K562 (cell line): ENCODE measurements around the gene PTGER3. TPM values are rescaled to one million over a fixed set of nuclear protein-coding genes. Genes with fewer than 3 reads are reported as not detected.

Experiments used
- ATAC-seq: fragments of 200-7000 bp; cut with Tn5 transposase; 3 replicates; pipeline ENCODE4 v1.9.1; 2020; ENCODE audit warnings: moderate library complexity
- BruUV-seq: library from RNA; stranded (reverse); fragments of 400-500 nt; replicated peaks from 2 replicates; lab custom pipeline; 2021; lab: Mats Ljungman, UMichigan
- CTCF ChIA-PET: fragments of 300-600 bp; formaldehyde crosslinking; extraction: SDS; loops from one replicate; lab custom pipeline; 2021; ENCODE audit warnings: low intra/inter-chr PET ratio; lab: Yijun Ruan, JAX
- POLR2A ChIA-PET: fragments of 300-600, 350-650 bp; sonication (Branson Sonifier 250); formaldehyde crosslinking; extraction: SDS; loops from one replicate; lab custom pipeline; 2021; ENCODE audit warnings: antibody characterized with exemption, inconsistent platforms; lab: Yijun Ruan, JAX
- DNase-seq, 4 experiments: peaks; one replicate each; pipeline versions ENCODE4 v3.0.0 to v3.0.0-alpha.2; 2011 to 2018; ENCODE audit warnings: low spot score in 3 of 4, mixed read lengths in 3 of 4; ENCODE audit errors: extremely low read depth in 1 of 4
- FAIRE-seq: peaks from 2 replicates; lab custom pipeline; 2011; peaks lifted over from hg19 to GRCh38; lab: Jason Lieb, UNC
- H2AFZ ChIP-seq: 2 replicates; pipeline ENCODE4 v1.6.0; 2011; ENCODE audit warnings: low read depth, low read length, control low read depth, inconsistent platforms
- H3K27ac ChIP-seq: fragments of 200-600 bp; 3 replicates; pipeline ENCODE4 v1.8.0; 2011; ENCODE audit warnings: low read depth, mild to moderate bottlenecking, control low read depth, inconsistent platforms, low read length, moderate library complexity, mixed read lengths; ENCODE audit errors: extremely low read depth
- H3K27me3 ChIP-seq, 2 experiments: fragments of 300-600 bp in 1 of 2; 2 replicates in 1 of 2; 3 replicates in 1 of 2; pipeline versions ENCODE4 v1.6.0 to v1.8.0; 2011; ENCODE audit warnings: inconsistent platforms in 2 of 2, low read length in 2 of 2, mild to moderate bottlenecking in 1 of 2, mixed read lengths in 1 of 2, moderate library complexity in 1 of 2; ENCODE audit not compliant: control insufficient read depth in 2 of 2, insufficient read depth in 2 of 2
- H3K36me3 ChIP-seq: fragments of 300-600 bp; 3 replicates; pipeline ENCODE4 v1.8.0; 2011; ENCODE audit warnings: mild to moderate bottlenecking, low read length, inconsistent platforms; ENCODE audit not compliant: control insufficient read depth, insufficient read depth
- H3K4me1 ChIP-seq, 2 experiments: fragments of 200-600 bp in 1 of 2; replicated peaks in 1 of 2; 2 replicates in 1 of 2; 3 replicates in 1 of 2; pipeline versions ENCODE4 v1.5.1 to v1.8.0; 2011; ENCODE audit warnings: inconsistent platforms in 2 of 2, low read length in 2 of 2, mild to moderate bottlenecking in 1 of 2, mixed read lengths in 1 of 2, moderate library complexity in 1 of 2; ENCODE audit not compliant: control insufficient read depth in 2 of 2, insufficient read depth in 2 of 2
- H3K4me2 ChIP-seq: 2 replicates; pipeline ENCODE4 v1.6.1; 2011; ENCODE audit warnings: low read length, control low read depth, inconsistent platforms, mixed read lengths; ENCODE audit not compliant: insufficient read depth
- H3K4me3 ChIP-seq: fragments of 200-600 bp; sonication (generic), shearing (Covaris generic); 2 replicates; pipeline ENCODE4 v1.5.1; 2016; ENCODE audit warnings: control low read depth, inconsistent platforms
- H3K79me2 ChIP-seq: fragments of 200-600 bp; 3 replicates; pipeline ENCODE4 v1.8.0; 2011; ENCODE audit warnings: low read length, inconsistent platforms; ENCODE audit not compliant: control insufficient read depth, insufficient read depth
- H3K9ac ChIP-seq, 2 experiments: 2 replicates each; pipeline versions ENCODE4 v1.6.0 to v1.6.1; 2011; ENCODE audit warnings: low read depth in 2 of 2, low read length in 2 of 2, control low read depth in 1 of 2, inconsistent platforms in 1 of 2, mild to moderate bottlenecking in 1 of 2, mixed read lengths in 1 of 2; ENCODE audit not compliant: insufficient read depth in 1 of 2
- H3K9me1 ChIP-seq: one replicate; pipeline ENCODE4 v1.6.0; 2011; ENCODE audit warnings: inconsistent platforms, mild to moderate bottlenecking, low read length, moderate library complexity; ENCODE audit not compliant: control insufficient read depth, insufficient read depth
- H3K9me3 ChIP-seq: replicated peaks from 2 replicates; pipeline ENCODE4 v1.5.1; 2011; ENCODE audit warnings: low read depth, low read length, inconsistent platforms; ENCODE audit not compliant: control insufficient read depth, insufficient read depth
- H4K20me1 ChIP-seq: replicated peaks from 2 replicates; pipeline ENCODE4 v1.6.1; 2011; ENCODE audit warnings: low read length, inconsistent platforms, mixed read lengths; ENCODE audit not compliant: control insufficient read depth, insufficient read depth
- GATAD2B ChIP-seq: fragments of 450-650 bp; IDR thresholded peaks from 2 replicates; pipeline ENCODE4 v1.6.1; 2017; ENCODE audit warnings: mild to moderate bottlenecking, borderline replicate concordance
- MTF1 ChIP-seq: fragments of 250-450 bp; sonication (Bioruptor Pico); IDR thresholded peaks from 2 replicates; pipeline ENCODE4 v1.9.0; 2021; ENCODE audit warnings: moderate library complexity, mild to moderate bottlenecking, inconsistent platforms, borderline replicate concordance
- PML ChIP-seq: IDR thresholded peaks from 2 replicates; pipeline ENCODE4 v1.6.1; 2012; ENCODE audit warnings: low read length, inconsistent platforms
- POLR2A ChIP-seq: fragments of 450-650 bp; conservative IDR thresholded peaks from 2 replicates; pipeline ENCODE4 v1.6.1; 2016
- POLR2B ChIP-seq: fragments of 450-650 bp; IDR thresholded peaks from 2 replicates; pipeline ENCODE4 v1.6.1; 2018; ENCODE audit warnings: low read depth; ENCODE audit not compliant: partially characterized antibody
- PTBP1 ChIP-seq: fragments of 200-400 bp; formaldehyde crosslinking; IDR thresholded peaks from 2 replicates; pipeline ENCODE4 v1.6.1; 2017; ENCODE audit warnings: low read depth, low read length
- RBM22 ChIP-seq: fragments of 200-400 bp; formaldehyde crosslinking; IDR thresholded peaks from 2 replicates; pipeline ENCODE4 v1.6.1; 2018; ENCODE audit warnings: low read length, low read depth; ENCODE audit not compliant: poor library complexity, severe bottlenecking
- SUPT5H ChIP-seq: fragments of 450-650 bp; IDR thresholded peaks from 2 replicates; pipeline ENCODE4 v1.6.1; 2016
- WGBS: fragments of 100-300 bp; shearing (Covaris generic); methylation state at CpG from one replicate; pipeline ENCODE4 v1.1.6; 2016; ENCODE audit warnings: low coverage, mixed read lengths; ENCODE audit not compliant: insufficient coverage; ENCODE audit errors: missing lambda C conversion rate; 5-methylcytosine and 5-hydroxymethylcytosine counted together
- in situ Hi-C: fragments of 300-500 bp; cut with MboI; formaldehyde crosslinking; loops from 4 replicates; pipeline ENCODE4 v1.15.0; 2018; ENCODE audit warnings: inconsistent platforms, mixed read lengths
- intact Hi-C: fragments of 100-400 bp; cut with micrococcal nuclease; formaldehyde crosslinking; loops from 2 replicates; pipeline ENCODE4 v1.14.2; 2022
- polyA plus RNA-seq, 8 experiments: library from polyadenylated mRNA; depleted of rRNA in 4 of 8; stranded (reverse) in 5 of 8; unstranded in 3 of 8; fragments of >200 nt; fragmentation: Nextera tagmentation in 2 of 8; fragmentation: Illumina TruSeq in 1 of 8; extraction: Ambion mirVana in 2 of 8; extraction: Trizol in 1 of 8; gene quantifications; 2 replicates each; pipeline versions ENCODE4 v1.2.1 to v1.2.3, GENCODE V29; 2011 to 2014; ENCODE audit warnings: inconsistent platforms in 1 of 8, missing spikeins in 1 of 8
- total RNA-seq, 7 experiments: library from RNA; depleted of rRNA in 6 of 7; stranded (reverse); fragments of >200 nt in 6 of 7; fragmentation: Illumina TruSeq in 2 of 7; extraction: Trizol in 2 of 7; gene quantifications; 2 replicates each; pipeline versions ENCODE4 v1.2.1 to v1.2.3, GENCODE V29; 2011 to 2021; ENCODE audit warnings: low replicate concordance in 1 of 7

The PTGER3 gene
- total and polyA plus RNA-seq, 9 of the 15 experiments (the other 6 are each of a cell fraction or from before 2014, with no cell fraction given), result 3.8 to 28.5 (median 14.2) TPM

DNA sequence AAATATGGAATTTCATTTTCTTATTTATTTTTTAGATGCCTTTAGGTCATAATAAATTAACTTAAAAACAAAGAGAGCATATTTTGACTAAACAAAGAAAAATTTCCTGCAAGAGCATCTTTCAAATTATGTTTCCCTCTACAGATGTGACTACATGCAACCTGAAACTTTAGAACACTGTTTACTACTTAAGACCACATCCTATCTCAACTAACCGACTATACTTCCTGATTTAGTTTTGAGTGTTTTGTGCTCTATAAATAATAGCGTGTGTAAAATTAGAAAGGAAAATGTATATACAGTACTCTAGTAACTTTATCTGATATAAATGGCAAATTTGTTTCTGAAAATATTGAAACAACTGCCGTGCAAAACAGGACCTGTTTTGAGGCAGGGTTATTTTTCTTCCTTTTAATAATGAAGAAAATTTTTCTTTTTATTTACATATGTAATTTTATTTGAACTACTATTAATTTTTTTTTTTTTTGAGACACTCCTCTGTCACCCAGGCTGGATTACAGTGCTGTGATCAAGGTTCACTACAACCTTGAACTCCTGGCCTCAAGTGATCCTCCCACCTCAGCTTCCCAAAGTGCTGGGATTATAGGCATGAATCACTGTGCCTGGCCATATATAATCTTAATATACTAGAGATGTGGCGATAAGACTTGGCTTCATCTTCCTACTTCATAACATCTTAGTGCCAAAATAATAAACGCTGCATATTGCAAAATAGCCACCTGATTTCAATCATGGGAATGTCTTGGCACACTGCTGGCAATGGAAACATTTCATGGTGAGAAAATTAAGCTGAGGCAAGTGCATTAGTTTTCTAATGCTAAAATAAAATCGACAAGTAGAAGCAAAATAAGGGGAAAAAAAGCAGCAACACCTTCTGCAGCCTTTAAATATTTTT lies 21.0 kb upstream of the PTGER3 start:
- H3K9me3 ChIP-seq, result no peaks in the 10 kb centered on the region
- H3K36me3 ChIP-seq, result peaks cover 98% of the 10 kb centered on the region
- DNase-seq (no peak), FAIRE-seq (no peak), ATAC-seq (no peak)
- CTCF ChIA-PET, result interaction anchor here (0.6 kb wide), 1 partner anchor 761 kb away, joined by 4 read pairs; no protein-coding TSS in a partner anchor
- intact Hi-C loops (no loop called here), in situ Hi-C loops (no loop called here)
- no peak overlapping the region for H3K4me3 ChIP-seq
- no peaks in the 10 kb centered on the region for H3K9me1 ChIP-seq
- no peaks in the 10 kb centered on the region for H3K27me3 ChIP-seq
- TF ChIP-seq GATAD2B (no peak), PML (no peak), MTF1 (no peak)
- H4K20me1 ChIP-seq, result no peaks in the 10 kb centered on the region
- H2AFZ ChIP-seq, result no peak overlapping the region
- H3K9ac ChIP-seq, result no peak overlapping the region
- no peak overlapping the region for H3K4me2 ChIP-seq
- no TSS peak for BruUV-seq
- no peaks in the 10 kb centered on the region for H3K4me1 ChIP-seq
- POLR2A ChIA-PET, result interaction anchor here (0.7 to 1.0 kb wide), 3 partner anchors 10 to 24 kb away, joined by 4 to 6 read pairs (median 5); partner anchors contain the start of gene ZRANB2
- H3K27ac ChIP-seq, result no peak overlapping the region
- WGBS, result 94% methylated on average over 6 of the region's 6 CpGs
- peaks cover 8% of the 10 kb centered on the region for H3K79me2 ChIP-seq

DNA sequence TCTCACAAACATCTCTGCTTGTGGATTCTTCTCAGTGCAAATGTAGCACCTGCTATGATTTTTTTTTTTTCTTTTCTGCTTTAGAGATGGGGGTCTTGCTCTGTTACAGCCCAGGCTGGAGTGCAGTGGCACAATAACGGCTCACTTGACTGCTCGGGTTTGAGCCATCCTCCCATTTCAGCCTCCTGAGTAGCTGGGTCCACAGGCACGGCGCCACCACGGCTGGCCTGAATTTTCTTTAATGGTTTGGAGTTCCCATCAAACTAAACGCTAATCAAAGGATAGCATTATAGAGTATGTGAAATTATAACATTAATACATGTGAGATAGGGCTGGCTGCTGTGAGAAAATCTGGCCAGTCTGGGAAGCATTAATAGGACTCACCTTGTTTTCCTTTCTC lies 7.2 kb upstream of the PTGER3 start:
- peak; percentile 17 for ATAC-seq
- no peak overlapping the region for H3K9ac ChIP-seq
- H3K36me3 ChIP-seq, result peaks cover 24% of the 10 kb centered on the region; the same call in 2 of the 3 replicates
- TF ChIP-seq RBM22 (peak; percentile 9), POLR2A (peak; percentile 10), SUPT5H (peak; percentile 39; the same call in 1 of the 2 replicates), POLR2B (peak; percentile 1), PTBP1 (no peak)
- WGBS, result 72% methylated on average over 6 of the region's 6 CpGs
- POLR2A ChIA-PET, result interaction anchor here (0.6 to 1.4 kb wide), 4 partner anchors 9 to 651 kb away, joined by 3 to 4 read pairs (median 3); no protein-coding TSS in a partner anchor
- no peak for DNase-seq
- no peak overlapping the region for H2AFZ ChIP-seq
- BruUV-seq, result no TSS peak
- in situ Hi-C loops (loop anchor here (5.0 kb wide), 2 partner anchors 372 to 527 kb away; no protein-coding TSS in a partner anchor), intact Hi-C loops (no loop called here)
- H3K4me1 ChIP-seq, result peaks cover 0 to 5% of the 10 kb centered on the region in 2 experiments; a peak in 1 of 5 replicates
- CTCF ChIA-PET, result no interaction called here
- H4K20me1 ChIP-seq, result no peaks in the 10 kb centered on the region
- no peak overlapping the region for H3K4me3 ChIP-seq
- no peak for FAIRE-seq
- H3K27me3 ChIP-seq, result no peaks in the 10 kb centered on the region
- H3K9me1 ChIP-seq, result no peaks in the 10 kb centered on the region
- no peaks in the 10 kb centered on the region for H3K9me3 ChIP-seq
- H3K27ac ChIP-seq, result no peak overlapping the region
- no peaks in the 10 kb centered on the region for H3K79me2 ChIP-seq
- no peak overlapping the region for H3K4me2 ChIP-seq
